B cell (primary cell): ENCODE results near the gene ZSCAN21.

ENCODE experiments used
- CTCF ChIP-seq: fragments of 200-600 bp; IDR thresholded peaks from one replicate; pipeline ENCODE4 v1.8.0; 2022; ENCODE audit warnings: antibody characterized with exemption, mild to moderate bottlenecking
- EZH2 ChIP-seq: IDR thresholded peaks from 2 replicates; pipeline ENCODE4 v1.6.1; 2012; ENCODE audit warnings: borderline replicate concordance, low read depth, mild to moderate bottlenecking, moderate library complexity, low read length; ENCODE audit not compliant: insufficient read depth, poor library complexity, severe bottlenecking

GRCh38 chr7:100049441-100050291 is at the start of gene ZSCAN21:
- no peak for TF ChIP-seq CTCF
- TF ChIP-seq EZH2 = no peak
